Fibroblast of the aortic adventitia (primary cell): ENCODE measurements around the gene LNPEP. TPM values are rescaled to one million over a fixed set of nuclear protein-coding genes. Genes with fewer than 3 reads are reported as not detected.
A peak's percentile ranks its signal among the peaks of the same experiment; 100 is the strongest.
"Not testable (repeated sequence)": the region's sequence is repeated elsewhere in the genome, so short reads cannot be mapped to it uniquely, and the experiment has no call there.

Source experiments
- DNase-seq: peaks from one replicate; pipeline ENCODE4 v3.0.0-alpha.2; 2010; ENCODE audit warnings: low read depth
- H3K4me3 ChIP-seq: 2 replicates; pipeline ENCODE4 v1.5.1; 2011; ENCODE audit warnings: low read depth, mild to moderate bottlenecking, control low read depth, low read length, moderate library complexity
- small RNA-seq: library from RNA; depleted of rRNA; stranded (forward); fragments of <200 nt; gene quantifications from one replicate; pipeline ENCODE3, GENCODE V24; 2012
- total RNA-seq: library from RNA; depleted of rRNA; stranded (reverse); fragments of >200 nt; gene quantifications from 2 replicates; pipeline ENCODE4 v1.2.3, GENCODE V29; 2012; ENCODE audit warnings: low replicate concordance
- TF ChIP-seq, protein P1 (sequence below): IDR thresholded peaks from 2 replicates; pipeline ENCODE4 v1.5.1; 2011; ENCODE audit warnings: mild to moderate bottlenecking, low read length, control low read depth, inconsistent platforms; ENCODE audit not compliant: insufficient read depth

Gene LNPEP
- total RNA-seq, 1 donor = 46.3 TPM

DNA sequence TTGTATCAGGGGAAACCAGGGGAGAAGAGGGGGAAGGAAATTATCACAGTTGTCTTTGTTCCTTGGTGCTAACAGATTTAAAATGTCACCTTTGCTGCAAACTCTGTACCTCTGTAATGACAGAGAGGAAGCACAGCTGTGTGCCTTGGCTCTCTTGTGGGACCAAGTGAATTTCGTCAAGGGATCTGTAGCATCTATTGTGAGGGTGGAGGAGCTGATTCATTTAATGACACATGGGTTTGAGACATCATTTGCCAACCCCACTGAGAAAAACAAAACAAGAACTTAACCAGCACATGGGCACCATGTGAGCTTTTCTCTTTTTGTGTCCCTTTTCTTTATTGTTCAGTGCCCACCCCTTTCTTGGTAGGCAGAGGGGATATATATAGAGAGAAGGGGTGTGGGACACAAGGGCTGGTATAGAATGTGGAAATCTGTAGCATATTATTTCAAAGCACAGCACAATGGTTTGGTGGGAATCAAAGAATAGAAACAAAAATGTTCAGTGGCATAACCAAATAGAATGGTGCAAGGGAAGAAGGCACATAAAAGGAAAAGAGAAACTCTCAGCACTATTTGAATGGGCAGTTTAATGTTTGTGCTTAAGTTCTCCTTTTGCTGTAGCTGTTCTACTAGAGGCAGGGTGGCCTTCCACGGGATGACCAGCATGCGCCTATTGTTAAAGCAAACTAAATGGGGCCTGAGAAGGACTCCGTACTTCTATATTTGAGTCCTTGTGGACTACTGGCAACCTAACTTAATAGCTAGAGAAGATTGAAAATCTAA lies 143.3 kb downstream of the LNPEP start:
- peak; percentile 49 for DNase-seq
- TF ChIP-seq, protein P1, sequence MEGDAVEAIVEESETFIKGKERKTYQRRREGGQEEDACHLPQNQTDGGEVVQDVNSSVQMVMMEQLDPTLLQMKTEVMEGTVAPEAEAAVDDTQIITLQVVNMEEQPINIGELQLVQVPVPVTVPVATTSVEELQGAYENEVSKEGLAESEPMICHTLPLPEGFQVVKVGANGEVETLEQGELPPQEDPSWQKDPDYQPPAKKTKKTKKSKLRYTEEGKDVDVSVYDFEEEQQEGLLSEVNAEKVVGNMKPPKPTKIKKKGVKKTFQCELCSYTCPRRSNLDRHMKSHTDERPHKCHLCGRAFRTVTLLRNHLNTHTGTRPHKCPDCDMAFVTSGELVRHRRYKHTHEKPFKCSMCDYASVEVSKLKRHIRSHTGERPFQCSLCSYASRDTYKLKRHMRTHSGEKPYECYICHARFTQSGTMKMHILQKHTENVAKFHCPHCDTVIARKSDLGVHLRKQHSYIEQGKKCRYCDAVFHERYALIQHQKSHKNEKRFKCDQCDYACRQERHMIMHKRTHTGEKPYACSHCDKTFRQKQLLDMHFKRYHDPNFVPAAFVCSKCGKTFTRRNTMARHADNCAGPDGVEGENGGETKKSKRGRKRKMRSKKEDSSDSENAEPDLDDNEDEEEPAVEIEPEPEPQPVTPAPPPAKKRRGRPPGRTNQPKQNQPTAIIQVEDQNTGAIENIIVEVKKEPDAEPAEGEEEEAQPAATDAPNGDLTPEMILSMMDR = no peak

DNA sequence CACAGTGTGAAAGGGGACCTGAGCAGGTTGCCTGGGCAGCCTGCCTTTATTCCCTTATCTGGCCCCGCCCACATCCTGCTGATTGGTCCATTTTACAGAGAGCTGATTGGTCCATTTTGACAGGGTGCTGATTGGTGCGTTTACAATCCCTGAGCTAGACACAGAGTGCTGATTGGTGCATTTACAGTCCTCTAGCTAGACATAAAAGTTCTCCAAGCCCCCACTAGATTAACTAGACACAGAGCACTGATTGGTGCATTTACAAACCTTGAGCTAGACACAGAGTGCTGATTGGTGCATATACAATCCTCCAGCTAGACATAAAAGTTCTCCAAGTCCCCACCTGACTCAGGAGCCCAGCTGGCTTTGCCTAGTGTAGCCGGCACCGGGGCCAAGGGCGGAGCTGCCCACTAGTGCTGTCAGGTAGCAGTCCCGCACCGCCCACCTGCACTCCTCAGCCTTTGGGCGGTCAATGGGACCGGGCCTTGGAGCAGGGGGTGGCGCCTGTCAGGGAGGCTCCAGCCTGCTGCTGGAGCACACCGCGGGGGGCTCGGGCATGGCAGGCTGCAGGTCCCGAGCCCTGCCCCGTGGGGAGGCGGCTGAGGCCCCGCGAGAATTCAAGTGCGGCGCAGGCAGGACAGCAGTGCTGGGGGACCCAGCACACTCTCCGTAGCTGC lies 149.0 kb downstream of the LNPEP start:
- not testable (repeated sequence) for DNase-seq, H3K4me3 ChIP-seq

More for the DNA sequence above, 143.3 kb downstream of the LNPEP start:
- no peak overlapping the region for H3K4me3 ChIP-seq

DNA sequence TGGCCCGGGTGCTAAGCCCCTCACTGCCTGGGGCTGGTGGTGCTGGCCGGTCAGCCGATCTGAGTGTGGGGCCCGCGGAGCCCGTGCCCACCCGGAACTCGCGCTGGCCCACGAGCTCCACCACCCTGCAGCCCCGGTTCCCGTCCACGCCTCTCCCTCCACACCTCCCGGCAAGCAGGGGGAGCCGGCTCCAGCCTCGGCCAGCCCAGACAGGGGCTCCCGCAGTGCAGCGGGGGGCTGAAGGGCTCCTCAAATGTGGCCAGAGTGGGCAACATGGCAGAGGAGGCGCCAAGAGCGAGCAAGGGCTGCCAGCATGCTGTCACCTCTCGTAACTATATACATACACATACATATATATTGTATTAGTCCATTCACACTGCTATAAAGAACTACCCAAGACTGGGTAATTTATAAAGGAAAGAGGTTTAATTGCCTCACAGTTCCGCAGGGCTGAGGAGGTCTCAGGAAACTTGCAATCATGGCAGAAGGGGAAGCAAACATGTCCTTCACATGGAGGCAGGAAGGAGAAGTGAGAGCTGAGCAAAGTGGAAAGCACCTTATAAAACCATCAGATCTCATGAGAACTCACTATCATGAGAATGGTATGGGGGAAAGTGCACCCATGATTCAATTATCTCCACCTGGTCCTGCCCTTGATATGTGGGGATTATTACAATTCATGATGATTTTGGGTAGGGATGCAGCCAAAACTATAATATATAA lies 149.7 kb downstream of the LNPEP start:
- TF ChIP-seq, protein P1 = no peak
- DNase-seq = no peak
- no peak overlapping the region for H3K4me3 ChIP-seq

Small RNAs within 50 kb of the gene (small RNA-seq; reads per million reads assigned to genes)
- not detected for gene RF00019

Other genes with a start within 250 kb of the LNPEP start
- gene ERAP1, start 128.1 kb upstream of the LNPEP start, total RNA-seq = 21.8 and 36.2 TPM in 2 replicates
- 6.7 and 9.6 TPM in 2 replicates for gene ERAP2, start 59.6 kb upstream of the LNPEP start, total RNA-seq
- gene LIX1, start 206.5 kb downstream of the LNPEP start, total RNA-seq = not detected in 2 replicates
- gene RIOK2, start 247.2 kb downstream of the LNPEP start, total RNA-seq = 24.9 and 27.5 TPM in 2 replicates